Thyroid gland (tissue), 4 donors: ENCODE data around the gene SP3. TPM values are rescaled to one million over a fixed set of nuclear protein-coding genes. Genes with fewer than 3 reads are reported as not detected.
"Not testable (repeated sequence)": the region's sequence is repeated elsewhere in the genome, so short reads cannot be mapped to it uniquely, and the experiment has no call there.

Source experiments
- DNase-seq, 2 donors: peaks; one replicate each; pipeline ENCODE4 v3.0.0-alpha.2; 2019
- H3K27ac ChIP-seq, 3 donors: fragments of 200-600 bp; sonication (generic); 1 replicate in 2 of 3; 2 replicates in 1 of 3; pipeline ENCODE4 v1.5.1; 2016 to 2019; ENCODE audit warnings: mild to moderate bottlenecking in 1 of 3, moderate library complexity in 1 of 3
- H3K27me3 ChIP-seq: fragments of 200-600 bp; sonication (generic); one replicate; pipeline ENCODE4 v1.5.1; 2019
- H3K36me3 ChIP-seq, 2 donors: fragments of 200-600 bp; sonication (generic); one replicate each; pipeline ENCODE4 v1.5.1; 2016 to 2019
- H3K4me1 ChIP-seq, 2 donors: fragments of 200-600 bp; sonication (generic); one replicate each; pipeline ENCODE4 v1.5.1; 2017 to 2019
- H3K4me3 ChIP-seq, 3 donors: fragments of 200-600 bp; sonication (generic); replicated peaks in 1 of 3; 1 replicate in 2 of 3; 2 replicates in 1 of 3; pipeline ENCODE4 v1.5.1; 2016; ENCODE audit warnings: mild to moderate bottlenecking in 1 of 3
- H3K9me3 ChIP-seq: fragments of 200-600 bp; sonication (generic); one replicate; pipeline ENCODE4 v1.5.1; 2017
- POLR2A ChIP-seq, 2 donors: fragments of 450-650 bp; IDR thresholded peaks; one replicate each; pipeline ENCODE4 v1.6.1; 2017; ENCODE audit warnings: antibody characterized with exemption in 2 of 2, mild to moderate bottlenecking in 2 of 2, moderate library complexity in 1 of 2
- WGBS, 2 donors: methylation state at CpG; one replicate each; pipeline ENCODE4 v1.1.5; 2017; 5-methylcytosine and 5-hydroxymethylcytosine counted together
- intact Hi-C: fragments of 100-400 bp; cut with DNase I; formaldehyde crosslinking; loops from one replicate; pipeline ENCODE4 v1.15.1; 2023
- total RNA-seq, 4 donors: library from RNA; depleted of rRNA; stranded (reverse); fragments of >200 nt; gene quantifications; one replicate each; pipeline ENCODE4 v1.2.3, GENCODE V29; 2016
- TF ChIP-seq, protein P1 (sequence below), 6 experiments: fragments of 200-600 bp in 3 of 6; fragments of 450-650 bp in 3 of 6; sonication (generic) in 3 of 6; IDR thresholded peaks; one replicate each; pipeline ENCODE4 v1.5.1; 2016 to 2019; ENCODE audit warnings: antibody characterized with exemption in 6 of 6, mild to moderate bottlenecking in 2 of 6, inconsistent platforms in 1 of 6, moderate library complexity in 1 of 6

The SP3 gene
- total RNA-seq, 4 donors from 2014 or later = 152 to 237 (median 186) TPM

DNA sequence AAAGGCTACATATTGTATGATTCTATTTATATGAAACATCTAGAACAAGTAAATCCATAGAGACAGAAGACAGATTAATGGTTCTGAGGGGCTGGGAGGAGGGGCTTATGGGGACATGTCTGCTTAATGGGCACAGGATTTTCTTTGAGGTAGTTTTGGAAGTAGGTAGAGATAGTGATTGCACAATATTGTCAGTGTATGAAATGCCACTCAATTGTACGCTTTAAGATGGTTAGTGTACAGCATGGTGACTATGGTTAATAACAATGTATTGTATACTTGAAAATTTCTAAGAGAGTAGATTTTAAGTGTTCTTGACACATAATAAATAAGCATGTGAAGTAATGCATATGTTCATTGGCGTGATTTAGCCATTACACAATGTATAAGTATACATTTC, 68.4 kb downstream of the SP3 start:
- TF ChIP-seq, protein P1, sequence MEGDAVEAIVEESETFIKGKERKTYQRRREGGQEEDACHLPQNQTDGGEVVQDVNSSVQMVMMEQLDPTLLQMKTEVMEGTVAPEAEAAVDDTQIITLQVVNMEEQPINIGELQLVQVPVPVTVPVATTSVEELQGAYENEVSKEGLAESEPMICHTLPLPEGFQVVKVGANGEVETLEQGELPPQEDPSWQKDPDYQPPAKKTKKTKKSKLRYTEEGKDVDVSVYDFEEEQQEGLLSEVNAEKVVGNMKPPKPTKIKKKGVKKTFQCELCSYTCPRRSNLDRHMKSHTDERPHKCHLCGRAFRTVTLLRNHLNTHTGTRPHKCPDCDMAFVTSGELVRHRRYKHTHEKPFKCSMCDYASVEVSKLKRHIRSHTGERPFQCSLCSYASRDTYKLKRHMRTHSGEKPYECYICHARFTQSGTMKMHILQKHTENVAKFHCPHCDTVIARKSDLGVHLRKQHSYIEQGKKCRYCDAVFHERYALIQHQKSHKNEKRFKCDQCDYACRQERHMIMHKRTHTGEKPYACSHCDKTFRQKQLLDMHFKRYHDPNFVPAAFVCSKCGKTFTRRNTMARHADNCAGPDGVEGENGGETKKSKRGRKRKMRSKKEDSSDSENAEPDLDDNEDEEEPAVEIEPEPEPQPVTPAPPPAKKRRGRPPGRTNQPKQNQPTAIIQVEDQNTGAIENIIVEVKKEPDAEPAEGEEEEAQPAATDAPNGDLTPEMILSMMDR (IDR thresholded peaks at IDR 0.05) = no peak
- TF ChIP-seq POLR2A (IDR thresholded peaks at IDR 0.05) = no peak
- Histone ChIP-seq H3K27me3 (no peaks in the 10 kb centered on the region), H3K4me3 (no peak overlapping the region), H3K27ac (no peak overlapping the region), H3K36me3 (no peaks in the 10 kb centered on the region), H3K4me1 (no peaks in the 10 kb centered on the region), H3K9me3 (no peaks in the 10 kb centered on the region)
- intact Hi-C loops = no loop called here
- no peak for DNase-seq
- 91 to 97% methylated on average over 2 of the region's 2 CpGs for WGBS, 2 donors

DNA sequence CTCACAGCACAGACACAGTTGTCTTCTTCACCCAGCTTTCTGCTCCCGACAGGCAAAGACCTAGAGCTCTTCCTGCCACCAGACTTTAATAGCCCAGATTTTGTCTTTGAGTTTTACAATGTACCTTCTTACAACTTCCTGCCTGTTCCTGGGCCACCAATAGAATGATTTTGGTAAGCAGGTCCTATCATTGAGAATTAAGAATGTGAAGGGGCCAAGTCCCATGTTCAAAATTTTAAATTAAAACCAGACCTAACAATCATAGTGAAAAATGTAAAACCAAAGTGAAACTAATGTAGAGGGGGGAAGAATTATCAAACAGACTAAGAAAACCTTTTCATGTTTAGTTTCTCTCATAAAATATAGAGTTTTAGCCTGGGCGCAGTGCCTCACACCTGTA, 72.8 kb downstream of the SP3 start:
- DNase-seq = no peak
- intact Hi-C loops = no loop called here
- H3K27me3 ChIP-seq = no peaks in the 10 kb centered on the region
- H3K4me1 ChIP-seq = no peaks in the 10 kb centered on the region
- no peak overlapping the region for H3K4me3 ChIP-seq
- WGBS, 2 donors = 90 to 91% methylated on average over 2 of the region's 2 CpGs
- H3K27ac ChIP-seq = no peak overlapping the region
- TF ChIP-seq, protein P1 (IDR thresholded peaks at IDR 0.05) = no peak
- no peak for TF ChIP-seq POLR2A (IDR thresholded peaks at IDR 0.05)
- no peaks in the 10 kb centered on the region for H3K9me3 ChIP-seq
- no peaks in the 10 kb centered on the region for H3K36me3 ChIP-seq

DNA sequence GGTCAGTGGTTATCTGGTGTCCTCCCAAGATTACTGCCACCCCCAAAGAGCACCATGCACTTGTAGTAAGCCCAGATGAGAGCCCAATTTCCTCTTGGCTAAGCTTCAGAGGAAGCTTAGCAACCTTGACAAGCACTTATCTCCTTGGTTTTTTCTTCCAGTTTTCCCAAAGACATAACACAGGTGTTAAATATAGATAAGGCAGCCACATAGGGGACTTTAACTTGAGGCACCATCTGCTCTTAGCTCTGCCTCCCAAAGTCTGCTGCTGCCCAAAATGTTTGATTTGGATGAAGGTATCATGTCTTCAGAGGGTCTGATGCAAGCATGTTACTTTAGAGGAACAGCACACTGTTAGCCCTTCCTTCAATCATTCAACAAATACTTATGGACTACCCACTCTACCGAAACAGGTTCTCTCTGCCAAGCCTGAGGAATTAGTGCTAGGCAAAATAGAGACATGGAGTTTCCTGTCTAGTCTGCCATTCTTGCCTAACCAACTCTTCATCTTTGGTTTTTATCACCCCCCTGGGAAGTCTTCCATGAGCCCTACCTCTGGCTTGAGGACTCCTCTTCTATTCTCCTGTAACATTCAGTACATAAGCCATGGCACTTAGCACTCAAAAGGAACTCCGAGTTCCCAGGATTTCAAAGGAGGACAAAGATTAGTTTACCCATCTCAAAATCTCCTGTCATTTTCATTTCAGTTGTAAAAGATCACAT, 73.7 kb downstream of the SP3 start:
- no peaks in the 10 kb centered on the region for H3K36me3 ChIP-seq
- DNase-seq = no peak
- H3K4me3 ChIP-seq = no peak overlapping the region
- intact Hi-C loops = no loop called here
- no peaks in the 10 kb centered on the region for H3K9me3 ChIP-seq
- H3K27ac ChIP-seq = no peak overlapping the region
- no peaks in the 10 kb centered on the region for H3K27me3 ChIP-seq
- H3K4me1 ChIP-seq = no peaks in the 10 kb centered on the region
- WGBS, 2 donors = 85 to 94% methylated on average over 2 of the region's 2 CpGs
- TF ChIP-seq POLR2A (IDR thresholded peaks at IDR 0.05) = no peak
- TF ChIP-seq, protein P1 (IDR thresholded peaks at IDR 0.05) = no peak

DNA sequence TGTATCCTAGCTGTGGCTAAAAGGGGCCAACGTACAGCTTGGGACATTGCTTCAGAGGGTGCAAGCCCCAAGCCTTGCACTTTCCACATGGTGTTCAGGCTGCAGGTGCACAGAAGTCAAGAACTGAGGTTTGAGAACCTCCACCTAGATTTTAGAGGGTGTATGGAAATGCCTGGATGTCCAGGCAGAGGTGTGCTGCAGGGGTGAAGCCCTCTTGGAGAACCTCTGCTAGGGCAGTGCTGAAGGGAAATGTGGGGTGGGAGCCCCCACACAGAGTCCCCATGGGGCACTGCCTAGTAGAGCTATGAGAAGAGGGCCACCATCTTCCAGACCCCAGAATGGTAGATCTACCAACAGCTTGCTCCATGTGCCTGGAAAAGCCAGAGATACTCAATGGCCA, 75.7 kb downstream of the SP3 start:
- intact Hi-C loops, DNase-seq, H3K9me3 ChIP-seq, H3K4me3 ChIP-seq, H3K36me3 ChIP-seq, H3K4me1 ChIP-seq, H3K27ac ChIP-seq, H3K27me3 ChIP-seq: not testable (repeated sequence)
- WGBS, 2 donors = 78 to 93% methylated on average over 1 of the region's 1 CpG

DNA sequence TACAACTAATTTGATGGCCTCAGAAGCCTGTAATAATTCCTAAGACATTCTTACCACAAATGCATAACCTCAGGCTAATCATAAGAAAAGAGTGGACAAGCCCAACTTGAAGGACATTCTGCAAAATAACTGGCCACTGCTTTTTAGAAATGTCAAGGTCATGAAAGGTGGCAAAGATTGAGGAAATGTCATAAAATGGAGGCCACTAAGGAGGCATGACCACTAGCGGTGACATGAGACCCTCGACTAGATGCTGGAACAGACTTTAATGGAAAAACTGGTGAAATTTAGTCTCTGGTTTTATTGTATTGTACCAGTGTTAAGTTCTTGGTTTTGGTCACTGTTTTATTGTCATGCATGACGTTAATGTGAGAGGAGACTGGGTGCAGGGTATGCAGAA, 78.6 kb downstream of the SP3 start:
- WGBS, 2 donors = 91 to 94% methylated on average over 3 of the region's 3 CpGs
- H3K27ac ChIP-seq = no peak overlapping the region
- H3K36me3 ChIP-seq = no peaks in the 10 kb centered on the region
- TF ChIP-seq, protein P1 (IDR thresholded peaks at IDR 0.05) = no peak
- no peak for TF ChIP-seq POLR2A (IDR thresholded peaks at IDR 0.05)
- H3K4me1 ChIP-seq = peaks cover 5 to 16% of the 10 kb centered on the region in 2 donors
- H3K9me3 ChIP-seq = no peaks in the 10 kb centered on the region
- no peaks in the 10 kb centered on the region for H3K27me3 ChIP-seq
- H3K4me3 ChIP-seq = no peak overlapping the region
- intact Hi-C loops = no loop called here
- DNase-seq = no peak
